GM12801 (cell line): ENCODE measurements around the gene ANGEL2.

ENCODE experiments used
- TF ChIP-seq, protein P1 (sequence below): IDR thresholded peaks from one replicate; pipeline ENCODE4 v1.5.1; 2011; ENCODE audit warnings: control low read depth; ENCODE audit not compliant: insufficient read length; ENCODE audit errors: extremely low read depth

Gene ANGEL2

DNA sequence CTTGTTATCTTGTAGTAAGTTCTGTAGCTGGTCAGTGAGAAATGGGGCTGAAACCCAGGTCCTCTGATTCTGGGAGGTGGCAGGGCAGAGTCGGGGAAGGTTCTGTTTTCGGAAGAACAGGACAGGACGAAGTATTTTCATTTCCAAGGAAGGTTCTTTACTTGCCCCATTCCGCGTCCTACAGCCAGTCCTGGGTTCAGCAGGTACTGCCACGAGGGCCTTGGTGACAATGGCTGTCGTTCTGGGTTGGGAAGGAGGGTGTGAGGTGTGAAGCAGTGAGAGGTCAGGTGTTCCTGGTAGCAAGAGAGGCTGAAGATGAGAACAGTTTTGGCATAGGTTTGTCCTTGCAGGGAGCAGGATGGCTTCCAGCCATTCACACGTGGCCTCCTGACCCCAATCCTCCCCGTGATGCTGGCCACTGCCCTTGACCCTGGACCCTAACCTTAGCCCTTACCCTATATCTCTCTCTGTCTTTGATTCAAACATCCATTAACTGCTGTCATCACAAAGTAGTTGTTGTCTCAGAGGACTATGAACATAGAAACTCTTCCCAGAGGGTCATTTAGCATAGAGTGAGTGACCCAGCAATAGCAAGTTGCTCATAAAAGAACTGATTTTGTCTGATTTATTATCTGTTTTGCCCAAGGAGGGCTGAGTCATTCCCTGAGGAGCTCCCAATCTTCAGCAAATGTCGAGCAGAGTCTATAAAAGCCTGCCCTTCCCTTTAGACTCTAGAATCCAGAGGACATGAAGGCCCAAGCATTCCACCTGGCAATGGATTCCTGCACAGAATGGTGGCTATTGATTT is 40.4 kb downstream of the ANGEL2 start:
- TF ChIP-seq, protein P1, sequence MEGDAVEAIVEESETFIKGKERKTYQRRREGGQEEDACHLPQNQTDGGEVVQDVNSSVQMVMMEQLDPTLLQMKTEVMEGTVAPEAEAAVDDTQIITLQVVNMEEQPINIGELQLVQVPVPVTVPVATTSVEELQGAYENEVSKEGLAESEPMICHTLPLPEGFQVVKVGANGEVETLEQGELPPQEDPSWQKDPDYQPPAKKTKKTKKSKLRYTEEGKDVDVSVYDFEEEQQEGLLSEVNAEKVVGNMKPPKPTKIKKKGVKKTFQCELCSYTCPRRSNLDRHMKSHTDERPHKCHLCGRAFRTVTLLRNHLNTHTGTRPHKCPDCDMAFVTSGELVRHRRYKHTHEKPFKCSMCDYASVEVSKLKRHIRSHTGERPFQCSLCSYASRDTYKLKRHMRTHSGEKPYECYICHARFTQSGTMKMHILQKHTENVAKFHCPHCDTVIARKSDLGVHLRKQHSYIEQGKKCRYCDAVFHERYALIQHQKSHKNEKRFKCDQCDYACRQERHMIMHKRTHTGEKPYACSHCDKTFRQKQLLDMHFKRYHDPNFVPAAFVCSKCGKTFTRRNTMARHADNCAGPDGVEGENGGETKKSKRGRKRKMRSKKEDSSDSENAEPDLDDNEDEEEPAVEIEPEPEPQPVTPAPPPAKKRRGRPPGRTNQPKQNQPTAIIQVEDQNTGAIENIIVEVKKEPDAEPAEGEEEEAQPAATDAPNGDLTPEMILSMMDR: no peak

DNA sequence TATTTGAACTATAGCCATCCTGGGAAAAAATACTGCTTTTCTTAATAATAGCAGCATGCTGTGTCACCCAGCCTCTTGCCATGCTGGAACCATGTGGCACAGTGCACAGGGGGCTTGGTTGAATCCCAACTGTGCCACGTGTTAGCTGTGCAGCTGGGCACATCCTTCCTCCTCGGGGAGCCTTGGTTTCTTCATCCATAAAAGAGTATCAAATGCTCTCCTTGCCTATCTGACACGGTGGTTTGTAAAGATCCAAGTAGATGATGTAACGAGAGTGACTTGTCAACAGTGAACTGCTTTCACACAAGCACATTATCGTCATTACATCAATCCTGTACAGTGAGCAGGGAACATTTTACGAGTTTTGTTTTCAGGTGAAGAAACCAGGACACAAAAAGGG is 41.0 kb downstream of the ANGEL2 start:
- TF ChIP-seq, protein P1: no peak

DNA sequence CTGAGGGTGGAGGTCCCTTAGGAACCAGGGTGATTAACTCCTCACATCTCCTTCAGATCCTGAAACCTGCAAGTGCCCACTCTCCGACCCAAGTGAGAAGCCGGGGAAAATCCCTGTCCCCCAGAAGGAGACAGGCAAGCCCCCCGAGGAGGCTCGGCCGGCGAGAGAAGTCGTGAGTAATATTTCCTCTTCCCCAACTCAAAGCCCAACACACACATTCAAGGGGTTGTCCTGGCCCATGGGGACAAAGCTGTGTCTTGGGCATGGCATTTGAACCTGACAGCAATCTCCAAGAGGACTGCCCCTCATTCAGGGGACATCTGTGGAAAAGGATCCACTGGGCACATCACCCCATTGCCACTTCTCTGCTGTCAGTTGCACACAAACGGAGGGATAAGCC is 41.8 kb downstream of the ANGEL2 start:
- TF ChIP-seq, protein P1: no peak

DNA sequence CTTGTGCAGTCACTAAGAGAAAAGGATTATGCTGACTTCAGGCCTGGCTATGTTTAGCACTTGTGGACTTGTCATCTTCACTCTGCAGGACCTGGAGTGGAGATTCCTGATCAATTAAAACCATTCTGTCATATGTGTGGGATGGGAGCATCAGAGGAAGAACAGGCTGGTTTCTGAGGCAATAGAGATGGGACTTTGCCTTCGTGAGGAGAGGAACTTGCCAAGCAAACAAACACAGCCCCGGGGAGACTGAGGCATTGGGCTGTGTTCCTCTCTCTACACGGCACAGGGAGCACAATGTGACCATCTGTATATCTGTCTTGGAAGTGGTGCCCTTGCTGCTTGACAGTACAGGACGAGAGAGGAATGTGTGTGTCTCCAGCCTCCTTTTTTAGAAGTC is 42.2 kb downstream of the ANGEL2 start:
- TF ChIP-seq, protein P1: no peak

DNA sequence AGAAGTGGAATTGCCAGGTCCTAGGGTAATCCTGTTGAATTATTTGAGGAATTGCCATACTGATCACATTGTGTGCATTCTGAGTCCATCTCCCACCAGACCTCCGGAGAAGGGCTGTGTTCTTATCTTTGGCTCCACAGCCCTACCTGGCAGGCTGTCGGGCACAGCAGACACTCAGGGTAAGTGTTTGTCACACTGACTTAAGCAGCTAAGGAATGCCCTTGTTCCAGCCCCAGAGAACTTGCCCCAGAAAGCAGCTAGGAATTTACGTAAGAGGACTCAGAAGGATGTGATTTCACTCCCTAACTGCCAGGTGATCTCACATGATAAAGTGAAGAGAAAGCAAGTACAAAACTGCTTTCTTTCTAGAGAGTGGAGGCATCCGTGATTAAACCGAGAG is 44.4 kb downstream of the ANGEL2 start:
- TF ChIP-seq, protein P1: no peak

DNA sequence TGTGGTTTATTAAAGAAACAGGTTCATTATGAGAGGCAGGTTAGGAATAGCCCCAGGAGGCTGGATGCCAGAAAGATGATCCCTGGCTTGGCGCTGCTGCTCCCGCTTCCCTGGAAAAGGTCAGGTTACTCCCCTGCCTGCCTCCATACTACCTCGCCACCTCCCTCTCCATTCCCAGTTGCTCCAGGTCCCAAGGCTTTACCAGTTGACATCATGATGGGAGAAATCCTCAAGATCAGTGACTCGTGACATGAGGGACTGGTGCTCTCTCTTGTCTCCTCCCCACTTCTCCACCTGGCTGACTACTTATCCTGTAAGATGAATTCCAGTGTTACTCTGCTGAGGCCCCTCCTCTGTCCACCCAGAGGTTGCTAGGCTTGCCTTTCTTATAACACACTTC is 45.6 kb downstream of the ANGEL2 start:
- TF ChIP-seq, protein P1: no peak

DNA sequence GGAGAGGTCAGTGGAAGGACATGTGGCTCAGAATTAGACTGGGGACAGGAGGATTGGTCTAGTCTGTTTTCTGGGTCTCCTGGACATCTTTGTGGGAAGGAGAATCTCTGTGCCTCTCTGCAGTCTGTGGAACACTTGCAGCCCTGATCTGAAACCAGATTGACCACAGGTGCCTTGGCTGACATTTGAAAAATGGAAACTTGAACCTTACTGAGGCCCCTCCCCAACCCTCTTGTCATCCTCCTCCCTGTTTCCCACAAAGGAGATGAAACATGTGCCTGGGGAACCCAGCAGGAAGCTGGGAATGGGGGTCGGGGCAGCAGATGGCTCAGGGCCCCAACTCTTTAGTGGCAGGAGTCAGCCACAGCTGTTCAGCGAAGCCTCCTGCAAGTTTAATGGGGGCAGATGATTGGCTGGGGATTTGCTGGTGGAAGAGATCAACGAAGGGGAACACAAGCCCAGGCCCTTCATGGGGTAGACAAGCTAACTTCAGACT is 47.3 kb downstream of the ANGEL2 start:
- TF ChIP-seq, protein P1: no peak
